Measurements from ENCODE around the gene OR8D4. TPM values are rescaled to one million over a fixed set of nuclear protein-coding genes. Genes with fewer than 3 reads are reported as not detected.

The OR8D4 gene
- total and polyA plus RNA-seq, 10 donors, result not detected

DNA sequence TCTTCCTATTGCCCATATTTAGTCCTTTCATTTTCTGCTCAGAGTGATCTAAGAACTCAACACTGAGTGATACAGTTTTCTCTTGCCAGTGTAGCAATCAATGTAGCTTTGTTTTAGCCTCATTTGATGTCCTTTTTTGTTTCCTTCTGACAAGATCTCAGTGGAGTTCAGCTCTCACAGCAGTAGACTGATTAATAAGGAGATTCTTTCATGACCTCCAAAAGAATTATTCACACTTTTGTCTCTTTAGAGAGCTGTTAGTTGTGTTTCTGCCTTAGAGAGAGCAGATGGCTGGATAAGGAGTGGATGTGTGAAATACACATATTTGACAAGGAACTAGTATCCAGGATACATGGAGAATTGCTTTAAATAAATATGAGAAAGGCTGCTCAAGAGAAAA, 9.9 kb upstream of the OR8D4 start:
- no peaks in the 10 kb centered on the region for H3K9me3 ChIP-seq
- no peak for DNase-seq

DNA sequence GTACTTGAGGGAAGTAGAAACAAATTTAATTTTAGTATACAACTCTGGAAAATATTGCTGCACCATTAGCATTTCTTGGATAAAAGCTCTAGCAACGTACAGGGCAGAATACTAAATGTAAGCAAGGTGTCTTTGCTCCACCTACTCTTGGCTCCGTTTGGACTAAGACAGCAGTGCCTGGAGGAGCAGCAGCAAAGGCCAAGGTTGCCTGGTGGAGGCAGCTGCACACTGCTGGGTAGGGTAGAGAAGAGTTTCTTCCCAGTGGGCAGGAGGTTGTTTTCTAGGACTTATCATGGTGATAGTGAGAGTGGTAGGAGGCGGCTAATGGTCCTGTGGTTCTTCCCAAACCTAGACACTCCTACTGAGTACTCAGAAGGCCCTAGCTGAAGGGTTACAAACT, 2.2 kb upstream of the OR8D4 start:
- intact Hi-C loops (cut with DNase I; ENCODE audit: low total_unique reads), result no loop called here
- no peaks in the 10 kb centered on the region for H3K4me1 ChIP-seq
- H3K9me3 ChIP-seq, result no peaks in the 10 kb centered on the region
- no peak for DNase-seq
- H3K4me3 ChIP-seq, result no peak overlapping the region
- H3K27me3 ChIP-seq (replicated peaks in 1 of 7), result no peaks in the 10 kb centered on the region
- no peak overlapping the region for H3K27ac ChIP-seq
- WGBS, 5 donors, result 74 to 83% (median 78%) methylated on average over 3 of the region's 3 CpGs
- no peaks in the 10 kb centered on the region for H3K36me3 ChIP-seq
- no peak for TF ChIP-seq POLR2A (IDR thresholded peaks at IDR 0.05)
- TF ChIP-seq, protein P1, sequence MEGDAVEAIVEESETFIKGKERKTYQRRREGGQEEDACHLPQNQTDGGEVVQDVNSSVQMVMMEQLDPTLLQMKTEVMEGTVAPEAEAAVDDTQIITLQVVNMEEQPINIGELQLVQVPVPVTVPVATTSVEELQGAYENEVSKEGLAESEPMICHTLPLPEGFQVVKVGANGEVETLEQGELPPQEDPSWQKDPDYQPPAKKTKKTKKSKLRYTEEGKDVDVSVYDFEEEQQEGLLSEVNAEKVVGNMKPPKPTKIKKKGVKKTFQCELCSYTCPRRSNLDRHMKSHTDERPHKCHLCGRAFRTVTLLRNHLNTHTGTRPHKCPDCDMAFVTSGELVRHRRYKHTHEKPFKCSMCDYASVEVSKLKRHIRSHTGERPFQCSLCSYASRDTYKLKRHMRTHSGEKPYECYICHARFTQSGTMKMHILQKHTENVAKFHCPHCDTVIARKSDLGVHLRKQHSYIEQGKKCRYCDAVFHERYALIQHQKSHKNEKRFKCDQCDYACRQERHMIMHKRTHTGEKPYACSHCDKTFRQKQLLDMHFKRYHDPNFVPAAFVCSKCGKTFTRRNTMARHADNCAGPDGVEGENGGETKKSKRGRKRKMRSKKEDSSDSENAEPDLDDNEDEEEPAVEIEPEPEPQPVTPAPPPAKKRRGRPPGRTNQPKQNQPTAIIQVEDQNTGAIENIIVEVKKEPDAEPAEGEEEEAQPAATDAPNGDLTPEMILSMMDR (IDR thresholded peaks at IDR 0.05 in 8 of 11, conservative IDR thresholded peaks at IDR 0.05 in 3 of 11), result no peak

More for the DNA sequence above, 9.9 kb upstream of the OR8D4 start:
- TF ChIP-seq, protein P1 (IDR thresholded peaks at IDR 0.05 in 8 of 11, conservative IDR thresholded peaks at IDR 0.05 in 3 of 11), result no peak
- TF ChIP-seq POLR2AphosphoS5 (IDR thresholded peaks at IDR 0.05) (no peak), POLR2A (IDR thresholded peaks at IDR 0.05) (no peak)
- Histone ChIP-seq H3K27ac (no peak overlapping the region), H3K27me3 (replicated peaks in 1 of 7) (no peaks in the 10 kb centered on the region), H3K36me3 (no peaks in the 10 kb centered on the region), H3K4me1 (no peaks in the 10 kb centered on the region), H3K4me3 (no peak overlapping the region)
- intact Hi-C loops (cut with DNase I; ENCODE audit: low total_unique reads), result no loop called here

DNA sequence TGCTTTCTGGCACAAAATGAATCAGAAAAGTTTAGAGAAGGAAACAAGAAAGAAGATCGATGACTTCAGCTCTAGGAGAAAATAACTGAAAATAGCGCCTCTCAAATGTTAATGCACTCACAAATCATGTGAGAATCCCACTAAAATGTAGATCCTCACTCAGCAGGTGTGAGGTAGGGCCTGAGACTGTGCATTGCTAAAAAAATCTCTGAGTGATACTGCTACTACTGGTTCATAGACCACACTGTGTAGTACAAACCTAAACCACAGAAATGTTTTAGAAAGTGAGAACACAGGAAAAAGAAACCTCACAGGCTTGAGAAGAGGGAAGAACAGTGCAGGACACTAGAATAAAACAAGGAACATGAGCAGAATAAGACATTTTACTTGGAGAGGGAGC, 2.0 kb downstream of the OR8D4 start:
- intact Hi-C loops (cut with DNase I; ENCODE audit: low total_unique reads), result no loop called here
- H3K36me3 ChIP-seq, result no peaks in the 10 kb centered on the region
- TF ChIP-seq, protein P1 (IDR thresholded peaks at IDR 0.05 in 8 of 11, conservative IDR thresholded peaks at IDR 0.05 in 3 of 11), result no peak
- TF ChIP-seq POLR2AphosphoS5 (IDR thresholded peaks at IDR 0.05), result no peak
- no peak for TF ChIP-seq POLR2A (IDR thresholded peaks at IDR 0.05)
- no peak overlapping the region for H3K4me3 ChIP-seq
- H3K4me1 ChIP-seq, result no peaks in the 10 kb centered on the region
- no peaks in the 10 kb centered on the region for H3K27me3 ChIP-seq (replicated peaks in 1 of 7)
- H3K27ac ChIP-seq, result no peak overlapping the region
- no peak for DNase-seq
- H3K9me3 ChIP-seq, result no peaks in the 10 kb centered on the region
- WGBS, 5 donors, result 59 to 64% (median 63%) methylated on average over 2 of the region's 2 CpGs

DNA sequence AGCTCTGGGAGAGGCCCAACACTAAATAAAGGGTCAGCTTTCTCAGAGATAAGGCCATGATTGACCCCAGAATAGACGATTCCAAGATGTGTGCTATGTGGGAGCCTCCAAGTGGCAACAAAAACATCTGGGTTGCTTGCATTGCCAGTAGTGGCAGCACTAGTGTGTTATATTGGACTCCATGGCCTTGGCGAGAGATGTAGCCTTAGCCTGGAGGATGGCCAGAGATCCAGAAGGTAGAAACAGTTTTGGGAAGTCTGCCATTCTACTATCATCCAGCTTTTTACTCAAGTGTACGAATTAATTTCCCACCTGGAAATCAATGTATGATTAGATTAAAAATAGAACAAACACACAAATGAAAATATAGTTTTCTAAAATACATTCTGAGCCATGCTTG, 3.0 kb downstream of the OR8D4 start:
- intact Hi-C loops (cut with DNase I; ENCODE audit: low total_unique reads), result no loop called here
- H3K36me3 ChIP-seq, result no peaks in the 10 kb centered on the region
- no peaks in the 10 kb centered on the region for H3K9me3 ChIP-seq
- no peaks in the 10 kb centered on the region for H3K27me3 ChIP-seq (replicated peaks in 1 of 7)
- 73 to 87% (median 80%) methylated on average over 3 of the region's 3 CpGs for WGBS, 5 donors
- H3K27ac ChIP-seq, result no peak overlapping the region
- no peak overlapping the region for H3K4me3 ChIP-seq
- TF ChIP-seq POLR2AphosphoS5 (IDR thresholded peaks at IDR 0.05), result no peak
- TF ChIP-seq, protein P1 (IDR thresholded peaks at IDR 0.05 in 8 of 11, conservative IDR thresholded peaks at IDR 0.05 in 3 of 11), result no peak
- no peak for TF ChIP-seq POLR2A (IDR thresholded peaks at IDR 0.05)
- DNase-seq, result no peak
- H3K4me1 ChIP-seq, result no peaks in the 10 kb centered on the region

All from spleen (tissue), 11 donors.